Measurements from ENCODE around the gene TUBGCP2. TPM values are rescaled to one million over a fixed set of nuclear protein-coding genes. Genes with fewer than 3 reads are reported as not detected.

The TUBGCP2 gene
- total and polyA plus RNA-seq, 9 of the 15 experiments (the other 6 are each of a cell fraction or from before 2014, with no cell fraction given) = 4.3 to 56.6 (median 28.4) TPM

- TF ChIP-seq ZNF318 (IDR thresholded peaks at IDR 0.05; ENCODE audit: borderline replicate concordance in 1 of 2, low read depth in 1 of 2) (no peak), TARDBP (IDR thresholded peaks at IDR 0.05) (no peak), FOXP1 (CRISPR knock-in tag; IDR thresholded peaks at IDR 0.05) (no peak), COPS2 (conservative IDR thresholded peaks at IDR 0.05) (no peak), ZFP1 (CRISPR knock-in tag; IDR thresholded peaks at IDR 0.05) (no peak)
- TF ChIP-seq, protein P1, sequence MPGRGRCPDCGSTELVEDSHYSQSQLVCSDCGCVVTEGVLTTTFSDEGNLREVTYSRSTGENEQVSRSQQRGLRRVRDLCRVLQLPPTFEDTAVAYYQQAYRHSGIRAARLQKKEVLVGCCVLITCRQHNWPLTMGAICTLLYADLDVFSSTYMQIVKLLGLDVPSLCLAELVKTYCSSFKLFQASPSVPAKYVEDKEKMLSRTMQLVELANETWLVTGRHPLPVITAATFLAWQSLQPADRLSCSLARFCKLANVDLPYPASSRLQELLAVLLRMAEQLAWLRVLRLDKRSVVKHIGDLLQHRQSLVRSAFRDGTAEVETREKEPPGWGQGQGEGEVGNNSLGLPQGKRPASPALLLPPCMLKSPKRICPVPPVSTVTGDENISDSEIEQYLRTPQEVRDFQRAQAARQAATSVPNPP (IDR thresholded peaks at IDR 0.05; ENCODE audit: borderline replicate concordance, insufficient read depth, insufficient read length) = no peak
Observed at GRCh38 chr10:133279326-133280226, 29.1 kb downstream of the TUBGCP2 start (continued).
